Fibroblast of skin of left quadriceps (primary cell): Measurements from ENCODE around the gene DMPK.
"Not testable (repeated sequence)": the region's sequence is repeated elsewhere in the genome, so short reads cannot be mapped to it uniquely, and the experiment has no call there.

Experiments
- DNase-seq, 2 experiments: peaks; one replicate each; pipeline ENCODE4 v3.0.0-alpha.2; 2013; ENCODE audit warnings: low read depth in 2 of 2

DMPK gene

DNA sequence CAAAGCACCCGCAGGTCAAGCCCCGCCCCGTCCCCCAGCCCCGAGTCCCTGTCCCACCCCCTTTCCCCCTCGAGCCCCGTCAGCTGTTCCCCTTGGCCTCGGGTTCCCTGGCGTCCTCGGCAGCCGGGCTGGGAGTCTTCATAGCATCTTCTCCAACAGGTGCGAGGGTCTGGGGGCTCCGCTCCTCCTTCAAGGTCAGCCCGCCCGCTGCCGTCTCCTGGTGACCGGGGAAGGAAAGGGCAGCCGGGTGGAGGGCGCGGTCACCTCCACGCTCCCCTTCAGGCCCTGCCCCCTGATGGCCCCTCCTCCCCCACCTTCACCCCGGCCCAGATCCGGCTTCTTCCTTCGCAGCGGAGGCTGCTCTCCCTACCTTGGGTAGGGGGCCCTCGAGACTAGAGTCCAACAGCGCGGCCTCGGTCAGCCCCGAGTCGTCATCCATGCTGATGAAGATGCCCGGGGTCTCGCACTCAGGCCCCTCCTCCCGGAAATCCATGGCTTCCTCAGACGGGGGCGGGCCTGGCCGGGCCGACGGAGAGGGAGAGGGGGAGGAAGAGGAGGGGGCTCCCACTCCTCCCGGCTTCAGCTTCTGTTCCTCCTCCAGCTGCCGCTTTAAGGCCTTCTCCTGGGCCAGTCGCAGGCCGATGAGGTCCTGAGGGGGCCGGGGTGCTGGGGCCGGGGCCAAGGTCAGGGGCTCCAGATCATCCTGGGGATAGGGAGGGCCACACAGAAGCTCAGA is 33.4 kb upstream of the DMPK start:
- DNase-seq: no peak

GRCh38 chr19:45814851-45815480 is 32.7 kb upstream of the DMPK start, which contains the start of gene RSPH6A:
Gene RSPH6A (minus strand): TSS chr19:45815308. CDS start chr19:45815176, 132 bp downstream.
- no peak for DNase-seq

DNA sequence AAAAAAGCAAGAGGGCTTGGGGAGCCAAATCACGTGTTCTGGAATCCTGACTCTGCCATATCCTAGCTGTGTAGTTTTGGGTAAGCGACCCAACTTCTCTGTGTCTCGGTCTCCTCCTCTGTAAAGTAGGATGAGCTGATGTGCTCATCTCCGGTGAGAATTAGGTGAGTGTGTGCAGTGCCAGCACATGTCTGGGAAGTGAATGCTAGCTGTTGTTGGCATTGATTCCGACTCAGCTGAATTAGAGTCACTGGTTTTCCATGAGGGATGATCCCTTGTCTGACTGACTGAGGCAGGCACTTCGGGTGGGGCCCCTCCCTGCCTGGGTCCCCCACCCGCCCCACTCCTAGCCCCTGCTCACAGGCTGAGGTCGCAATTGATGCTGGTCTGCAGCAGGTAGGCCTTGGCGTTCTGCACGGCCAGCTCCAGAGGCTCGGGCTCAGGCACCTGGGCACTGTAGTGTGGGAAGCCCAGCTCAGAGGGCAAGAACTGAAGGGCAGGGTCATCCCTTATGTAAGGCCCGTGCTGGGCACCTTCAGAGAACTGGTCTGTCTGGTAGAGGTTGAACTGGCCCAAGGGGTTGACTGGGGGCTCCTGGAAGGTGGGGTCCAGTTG is 32.0 kb upstream of the DMPK start:
- DNase-seq: no peak

DNA sequence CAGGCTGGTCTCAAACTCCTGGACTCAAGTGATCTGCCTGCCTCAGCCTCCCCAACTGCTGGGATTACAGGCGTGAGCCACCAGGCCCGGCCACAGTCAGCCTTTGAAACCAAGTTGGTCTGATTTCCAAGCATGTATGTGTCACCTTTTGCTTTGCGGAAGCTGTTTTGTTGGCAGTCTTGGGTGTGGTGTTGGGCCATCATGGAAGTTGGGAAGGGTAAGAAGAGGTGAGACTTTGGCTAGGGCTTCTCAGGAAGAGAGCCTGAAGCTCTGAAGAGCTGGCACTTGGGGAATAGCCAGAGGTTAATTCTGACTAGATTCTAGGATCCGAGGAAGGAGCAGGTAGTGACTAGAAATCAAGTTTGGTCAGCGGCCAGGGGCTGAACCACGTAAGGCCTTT is 30.0 kb upstream of the DMPK start:
- no peak for DNase-seq

DNA sequence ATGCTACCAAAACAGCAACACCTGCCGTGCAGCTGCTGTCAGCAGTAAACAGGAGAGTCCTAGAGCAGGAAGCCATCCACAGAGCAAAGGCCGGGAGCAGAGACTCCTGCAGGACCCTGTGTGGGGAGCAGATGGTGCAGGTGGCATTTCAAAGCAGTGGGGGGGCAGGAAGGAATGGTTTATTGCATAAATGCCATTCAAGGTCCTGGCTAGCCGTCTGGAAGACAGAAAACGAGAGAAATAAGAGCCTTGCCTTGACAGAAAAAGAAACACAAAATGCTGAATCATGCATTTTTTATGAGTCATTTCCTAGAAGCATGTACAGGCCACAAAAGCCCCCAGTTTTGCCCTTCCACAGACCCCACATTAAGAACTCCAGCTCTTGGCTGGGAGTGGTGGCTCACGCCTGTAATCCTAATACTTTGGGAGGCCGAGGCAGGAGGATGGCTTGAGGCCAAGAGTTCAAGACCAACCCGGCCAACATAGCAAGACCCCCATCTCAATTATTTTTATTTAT is 27.4 kb upstream of the DMPK start:
- peak; percentile 61 to 67 for DNase-seq

DNA sequence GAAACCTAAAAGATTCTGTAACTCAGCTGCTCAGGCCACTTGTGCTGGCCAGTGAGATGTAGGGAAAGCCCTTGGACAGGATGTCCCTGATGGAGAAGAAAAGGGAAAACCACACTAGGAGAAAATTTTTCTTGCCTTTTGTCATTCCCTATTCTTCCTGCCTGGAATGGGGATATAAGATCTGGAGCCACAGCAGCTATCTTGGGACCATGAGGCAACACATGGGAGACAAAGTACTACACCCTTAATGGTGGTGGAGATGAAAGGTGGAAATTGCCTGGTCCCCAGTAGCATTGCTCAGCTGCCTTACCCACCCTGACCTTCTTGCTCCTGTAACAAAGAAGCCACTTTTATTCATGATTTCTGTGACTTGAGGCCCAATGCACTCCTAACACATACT is 23.4 kb upstream of the DMPK start:
- no peak for DNase-seq

- no peak for DNase-seq
Measured at GRCh38 chr19:45804959-45805230, 22.6 kb upstream of the DMPK start.

- DNase-seq: no peak
Measured at GRCh38 chr19:45804140-45804958, 22.1 kb upstream of the DMPK start.

DNA sequence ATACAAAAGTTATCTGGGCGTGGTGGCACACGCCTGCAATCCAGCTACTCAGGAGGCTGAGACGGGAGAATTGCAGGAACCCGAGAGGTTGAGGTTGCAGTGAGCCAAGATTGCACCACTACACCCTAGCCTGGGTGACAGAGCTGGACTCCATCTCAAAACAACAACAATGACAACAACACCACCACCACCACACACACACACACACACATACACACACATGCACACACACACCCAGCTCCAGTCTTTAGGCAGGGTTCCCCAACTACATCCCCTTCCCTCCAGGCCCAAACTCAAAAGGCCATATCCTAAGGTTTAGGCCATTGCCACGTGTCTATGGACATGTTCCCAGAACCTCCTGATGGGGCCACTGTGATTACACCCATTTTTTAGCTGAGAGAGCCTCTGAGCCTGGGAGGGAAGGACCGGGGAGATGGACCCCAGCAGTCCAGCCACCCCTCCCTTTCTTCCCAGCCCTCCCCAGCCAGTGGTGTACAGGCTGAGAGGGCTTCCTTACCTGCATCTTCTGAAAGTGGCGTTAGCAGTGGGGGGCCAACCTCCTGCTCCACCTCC is 19.4 kb upstream of the DMPK start:
- DNase-seq: no peak

GRCh38 chr19:45800070-45800553 is 17.8 kb upstream of the DMPK start:
- DNase-seq: no peak

- not testable (repeated sequence) for DNase-seq
Measured at GRCh38 chr19:45799541-45799940, 17.3 kb upstream of the DMPK start.

DNA sequence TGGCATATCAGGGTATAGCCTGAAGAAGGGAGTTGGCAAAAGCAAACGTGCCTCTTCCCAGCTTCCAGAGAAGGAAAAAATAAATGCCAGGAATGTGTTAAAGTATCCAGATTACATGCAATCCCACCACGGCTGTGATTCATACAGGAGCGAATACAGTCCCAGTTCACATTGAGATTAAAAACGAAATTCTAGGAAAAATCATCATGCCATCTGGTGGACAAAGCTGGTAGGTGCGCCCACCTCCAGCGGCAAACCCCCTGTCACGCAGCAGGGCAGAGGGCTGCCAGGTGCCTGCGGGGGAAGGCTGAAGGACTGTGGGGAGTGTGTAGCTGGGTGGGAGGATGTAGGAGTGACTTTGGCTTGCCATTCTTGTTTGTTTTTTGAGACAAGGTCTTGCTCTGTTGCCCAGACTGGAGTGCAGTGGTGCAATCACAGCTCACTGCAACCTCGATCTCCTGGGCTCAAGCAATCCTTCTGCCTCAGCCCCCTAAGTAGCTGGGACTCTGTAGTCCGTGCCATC is 16.8 kb upstream of the DMPK start:
- peak; percentile 75 to 77 for DNase-seq

- DNase-seq: no peak
Measured at GRCh38 chr19:45794627-45795026, 12.3 kb upstream of the DMPK start.

- DNase-seq: no peak
Measured at GRCh38 chr19:45793876-45794275, 11.6 kb upstream of the DMPK start.

GRCh38 chr19:45793178-45793564 is 10.9 kb upstream of the DMPK start:
- no peak for DNase-seq

- DNase-seq: peak; percentile 97
Measured at GRCh38 chr19:45792470-45793177, 10.3 kb upstream of the DMPK start, which contains the start of gene DMWD. Gene DMWD (minus strand): TSS chr19:45792845. CDS start chr19:45792756, 89 bp downstream.

DNA sequence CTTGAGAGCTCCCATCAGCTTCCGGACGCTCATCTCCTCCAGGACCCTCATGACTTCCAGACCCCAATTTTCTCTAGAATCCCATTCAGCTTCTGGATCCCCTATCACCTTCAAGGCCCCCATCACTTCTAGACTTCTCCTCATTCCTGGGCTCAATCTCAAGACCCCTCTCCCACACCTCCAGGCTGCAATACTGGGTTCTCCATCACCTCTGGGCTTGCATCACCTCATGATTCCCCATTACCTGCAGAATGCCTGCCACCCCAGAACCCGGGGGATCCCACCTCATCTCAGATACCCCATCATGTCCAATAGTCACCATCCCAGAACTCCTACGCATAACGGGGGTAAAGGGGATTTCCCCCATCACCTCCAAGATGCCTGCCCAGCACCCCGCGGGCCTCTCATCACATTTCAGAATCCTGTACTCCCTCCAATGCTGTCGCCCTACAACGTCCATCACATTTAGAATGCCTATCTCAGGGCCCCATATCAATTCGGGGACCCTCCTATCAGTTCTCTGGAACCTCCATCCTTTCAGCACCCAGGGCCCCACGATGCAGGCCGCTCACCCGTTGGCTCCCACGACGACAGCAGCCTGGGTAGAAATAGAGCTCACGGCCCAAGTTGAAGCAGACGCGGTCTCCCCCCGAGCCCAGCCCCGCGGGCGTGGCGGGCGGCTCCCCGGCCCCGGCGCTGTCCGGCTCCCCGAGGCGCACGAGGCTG is 9.6 kb upstream of the DMPK start:
- no peak for DNase-seq

DNA sequence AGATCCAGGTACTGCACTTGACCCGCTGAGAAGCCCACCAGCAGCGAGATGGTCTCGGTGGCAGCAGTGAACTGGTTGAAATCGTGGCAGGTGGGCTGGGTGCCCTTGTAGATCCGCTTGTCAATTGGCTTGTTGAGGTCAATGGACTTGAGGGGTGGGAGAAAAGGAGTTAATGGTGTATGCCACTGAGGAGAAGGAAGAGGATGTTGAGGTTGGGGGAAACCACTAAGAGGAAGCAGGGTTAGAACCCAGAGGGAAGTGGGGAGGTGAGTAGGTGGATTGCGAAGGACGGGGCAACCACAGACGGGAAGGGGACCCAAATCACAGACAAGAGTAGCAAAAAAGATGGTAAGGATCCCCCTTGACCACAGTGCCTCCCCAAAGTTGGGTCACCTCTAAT is 8.7 kb upstream of the DMPK start:
- no peak for DNase-seq

GRCh38 chr19:45789035-45789786 is 6.9 kb upstream of the DMPK start:
- DNase-seq: no peak
